Fibroblast of skin of abdomen (primary cell): ENCODE measurements around the gene FBXO8.

Experiments
- DNase-seq: peaks from one replicate; pipeline ENCODE4 v3.0.0-alpha.2; 2013

The FBXO8 gene

DNA sequence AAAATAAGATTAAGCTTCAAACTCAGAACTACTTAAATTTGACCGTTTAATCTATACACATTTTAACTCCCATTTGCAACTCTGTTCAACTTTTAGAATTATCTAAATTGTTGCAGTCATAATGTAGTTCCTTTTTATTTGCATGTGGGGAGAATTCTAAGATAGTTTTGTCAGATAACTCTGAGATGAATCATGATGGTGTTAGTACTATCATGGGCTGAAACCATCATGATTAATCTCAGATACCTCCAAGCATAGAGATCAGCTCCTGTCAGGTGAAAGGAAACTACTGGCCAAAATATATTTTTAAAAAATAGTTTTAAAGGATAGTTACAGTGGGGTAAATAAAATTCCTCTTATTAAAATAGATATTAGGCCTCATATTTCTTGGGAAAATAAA, 39.0 kb downstream of the FBXO8 start:
- peak; percentile 21 for DNase-seq

DNA sequence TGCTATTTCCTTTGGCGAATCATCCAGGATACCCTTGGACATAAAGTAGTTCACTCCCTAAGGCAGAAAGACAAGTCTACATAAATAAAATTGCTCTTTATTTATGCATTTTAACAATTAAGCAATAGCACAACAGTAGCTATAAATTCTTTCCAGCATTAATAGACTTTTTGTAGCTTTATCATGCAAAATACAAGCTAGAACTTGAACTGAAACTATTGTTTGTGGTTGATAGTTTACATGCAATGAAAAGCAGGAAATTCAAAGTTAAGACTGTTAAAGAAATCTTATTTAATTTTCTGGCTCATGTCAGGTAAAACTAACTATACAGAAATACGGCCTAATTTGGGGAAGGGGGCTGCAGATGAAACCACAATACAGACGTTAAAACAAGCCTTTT, 42.3 kb downstream of the FBXO8 start:
- DNase-seq = no peak

DNA sequence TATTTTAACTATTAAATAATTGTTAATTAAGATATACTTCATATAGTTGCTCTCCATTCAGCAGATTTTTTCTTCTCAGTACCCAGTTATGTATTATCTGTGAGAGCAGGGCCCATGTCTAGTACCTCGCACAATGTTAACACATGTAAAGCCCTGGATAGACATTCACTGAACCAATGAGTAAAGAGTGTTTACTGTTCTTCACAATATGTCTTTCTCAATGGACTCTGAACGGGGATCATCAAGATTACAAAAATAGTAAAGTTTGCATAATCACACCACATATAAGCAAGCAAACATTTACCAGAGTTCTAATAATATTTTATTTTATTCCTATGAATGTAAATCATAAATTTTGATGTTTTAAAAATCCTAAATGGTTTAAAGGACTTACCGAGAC, 47.1 kb downstream of the FBXO8 start:
- no peak for DNase-seq

DNA sequence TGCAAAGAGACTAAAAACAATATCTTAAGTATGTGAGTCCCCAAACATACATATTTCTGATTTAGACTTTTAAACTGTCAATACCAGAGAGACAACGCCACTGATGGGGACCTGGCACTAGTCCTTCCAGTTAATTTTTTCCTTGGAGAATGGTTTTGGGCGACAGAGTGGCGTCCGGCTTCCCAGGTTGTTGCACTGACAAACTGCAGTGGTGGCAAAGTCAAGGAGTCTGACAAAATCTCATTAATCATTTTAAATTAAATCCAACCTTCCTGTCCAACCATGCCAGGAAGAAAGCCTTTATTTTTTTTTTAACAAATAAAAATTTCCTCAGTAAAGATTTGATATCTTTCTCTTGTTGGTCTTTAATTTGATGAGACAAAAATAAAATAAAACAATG, 52.8 kb downstream of the FBXO8 start:
- no peak for DNase-seq

DNA sequence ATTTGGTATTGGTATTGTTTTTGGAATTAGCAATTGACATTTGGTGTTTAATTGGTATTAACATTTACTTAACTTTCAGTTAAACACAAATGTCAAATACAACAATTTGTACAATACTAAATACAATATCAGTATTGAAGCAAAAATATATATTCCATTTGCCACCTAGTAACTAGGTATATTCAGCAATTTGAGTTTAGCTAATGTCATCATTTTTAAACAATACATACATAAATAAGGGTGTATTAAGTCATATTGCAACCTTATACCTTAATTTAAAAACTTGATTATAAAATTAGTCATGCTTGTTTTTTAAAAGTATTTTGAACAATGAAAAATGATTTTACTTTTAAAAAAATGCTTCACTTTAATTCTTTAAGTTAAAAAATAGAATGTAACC, 53.3 kb downstream of the FBXO8 start:
- DNase-seq = no peak

DNA sequence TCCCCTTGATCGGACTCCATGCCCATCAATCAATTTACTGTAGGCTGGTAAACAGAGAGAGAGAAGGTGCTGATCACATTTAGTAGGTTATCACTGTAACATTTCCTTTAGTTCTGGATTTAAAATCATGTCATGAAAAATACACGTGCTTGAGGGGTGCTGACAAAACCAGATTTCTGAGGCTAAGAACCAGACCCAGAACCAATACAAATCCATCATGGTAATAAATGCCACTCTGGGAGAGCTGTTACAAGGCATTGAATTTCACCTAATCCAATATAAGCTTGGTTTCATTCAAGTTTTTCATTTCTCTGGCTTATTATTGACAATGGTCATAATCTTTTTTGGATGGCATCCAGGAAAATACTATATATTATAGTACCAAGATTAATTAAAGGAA, 54.5 kb downstream of the FBXO8 start:
- no peak for DNase-seq

DNA sequence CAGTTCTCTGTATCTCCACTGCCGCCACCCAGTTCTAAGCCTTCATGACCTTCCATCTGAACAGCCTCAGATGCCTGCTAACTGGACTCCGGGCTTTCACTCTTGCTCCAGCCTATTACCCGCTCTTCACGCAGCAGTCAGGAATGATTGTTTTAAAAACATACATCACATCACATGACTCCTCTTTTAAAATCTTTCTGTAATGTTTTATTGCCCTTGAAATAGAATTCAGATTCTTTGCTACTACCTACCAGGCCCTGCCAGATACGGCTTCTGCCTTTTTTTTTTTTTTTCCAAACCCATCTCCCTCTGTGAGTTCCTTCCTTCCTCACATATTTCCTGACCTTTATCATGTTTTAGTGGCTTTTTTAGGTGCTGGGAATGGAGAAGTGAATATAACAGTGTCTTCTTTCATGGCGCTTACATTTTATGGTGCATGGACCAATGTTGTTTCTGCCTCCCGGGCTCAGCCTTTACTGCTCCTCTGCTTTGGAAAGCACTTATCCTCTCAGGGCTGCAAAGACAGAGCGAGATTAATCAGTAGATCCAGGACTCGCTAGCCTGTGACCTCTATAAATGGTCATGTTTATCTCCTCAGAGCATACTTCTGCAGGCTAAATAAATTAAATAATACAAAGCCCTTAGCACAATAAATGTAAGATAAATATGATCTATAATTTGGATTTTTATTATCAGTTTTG, 58.0 kb downstream of the FBXO8 start:
- DNase-seq = no peak

DNA sequence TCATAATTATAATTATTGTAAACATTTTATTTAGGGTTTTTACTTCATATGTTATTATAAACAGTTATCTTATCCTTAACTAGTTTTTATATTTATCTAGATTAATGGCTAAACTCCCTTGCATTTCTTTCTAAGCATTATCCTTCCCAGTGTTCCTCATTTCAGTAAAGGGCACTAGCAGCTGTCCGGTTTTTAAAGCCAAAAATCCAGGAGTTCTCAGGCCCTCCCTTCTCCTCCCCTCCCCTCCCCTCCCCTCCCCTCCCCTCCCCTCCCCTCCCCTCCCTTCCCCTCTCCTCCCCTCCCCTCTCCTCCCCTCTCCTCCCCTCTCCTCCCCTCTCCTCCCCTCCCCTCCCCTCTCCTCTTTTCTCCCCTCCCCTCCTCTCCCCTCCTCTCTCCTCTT, 58.9 kb downstream of the FBXO8 start:
- no peak for DNase-seq

DNA sequence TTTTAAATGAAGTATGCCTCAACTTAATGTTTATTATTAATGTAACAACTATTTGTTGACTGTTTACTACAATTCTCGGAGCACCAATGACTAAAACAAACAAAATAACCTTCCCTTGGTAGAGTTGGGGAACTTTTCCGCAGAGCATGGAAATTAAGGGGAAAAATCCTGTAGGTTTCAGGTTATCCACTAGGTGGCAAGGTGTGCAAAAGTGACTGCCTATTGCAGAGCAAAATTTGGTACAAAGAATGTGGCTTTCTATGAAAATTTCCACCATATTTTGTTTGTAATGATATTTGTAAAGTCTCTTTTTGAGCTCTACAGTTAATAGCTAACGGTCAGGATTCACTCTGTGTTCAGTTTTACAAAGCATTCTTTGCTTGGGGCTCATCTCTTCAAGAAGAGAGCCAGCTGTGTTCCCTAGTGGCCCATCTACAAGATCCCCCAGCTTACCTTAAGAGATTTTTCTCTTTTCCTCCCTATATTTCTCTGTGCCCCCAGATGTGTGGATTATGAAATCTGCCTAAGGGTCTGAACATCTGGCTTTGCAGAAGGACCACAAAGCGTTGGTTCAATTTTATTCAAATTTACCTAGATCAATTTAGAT, 61.1 kb downstream of the FBXO8 start:
- DNase-seq = no peak

DNA sequence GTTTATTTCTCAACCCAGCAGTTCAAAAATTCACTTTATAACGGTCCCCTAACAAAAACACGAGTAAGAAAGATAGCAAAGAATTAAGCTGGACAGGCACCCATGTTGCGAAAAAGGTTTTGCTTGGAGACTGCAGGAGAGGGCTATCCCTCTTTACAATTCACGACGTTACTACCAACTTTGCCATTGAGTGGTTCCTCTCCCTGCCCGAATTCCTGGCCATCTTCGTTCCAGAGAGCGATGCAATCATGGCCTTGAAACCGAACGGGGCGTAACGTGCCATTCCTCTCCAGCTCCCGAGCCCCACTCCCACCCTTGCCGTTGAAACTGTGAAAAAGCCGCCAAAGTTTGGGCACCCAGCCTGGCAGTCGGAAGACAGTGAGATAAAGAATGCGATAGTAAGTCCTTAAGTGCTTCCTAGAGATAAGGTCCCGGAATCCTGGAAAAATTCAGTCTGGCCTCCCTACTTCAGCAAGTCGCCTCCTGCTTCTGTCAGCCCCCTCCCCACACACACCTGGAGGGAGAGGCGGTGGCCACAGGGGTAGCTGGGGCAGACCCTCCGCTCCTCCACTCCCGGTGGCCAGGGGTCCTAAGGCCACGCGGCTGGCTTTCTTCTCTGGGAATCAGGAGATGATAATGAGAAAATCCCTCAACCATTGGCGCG, 65.2 kb downstream of the FBXO8 start:
- no peak for DNase-seq

DNA sequence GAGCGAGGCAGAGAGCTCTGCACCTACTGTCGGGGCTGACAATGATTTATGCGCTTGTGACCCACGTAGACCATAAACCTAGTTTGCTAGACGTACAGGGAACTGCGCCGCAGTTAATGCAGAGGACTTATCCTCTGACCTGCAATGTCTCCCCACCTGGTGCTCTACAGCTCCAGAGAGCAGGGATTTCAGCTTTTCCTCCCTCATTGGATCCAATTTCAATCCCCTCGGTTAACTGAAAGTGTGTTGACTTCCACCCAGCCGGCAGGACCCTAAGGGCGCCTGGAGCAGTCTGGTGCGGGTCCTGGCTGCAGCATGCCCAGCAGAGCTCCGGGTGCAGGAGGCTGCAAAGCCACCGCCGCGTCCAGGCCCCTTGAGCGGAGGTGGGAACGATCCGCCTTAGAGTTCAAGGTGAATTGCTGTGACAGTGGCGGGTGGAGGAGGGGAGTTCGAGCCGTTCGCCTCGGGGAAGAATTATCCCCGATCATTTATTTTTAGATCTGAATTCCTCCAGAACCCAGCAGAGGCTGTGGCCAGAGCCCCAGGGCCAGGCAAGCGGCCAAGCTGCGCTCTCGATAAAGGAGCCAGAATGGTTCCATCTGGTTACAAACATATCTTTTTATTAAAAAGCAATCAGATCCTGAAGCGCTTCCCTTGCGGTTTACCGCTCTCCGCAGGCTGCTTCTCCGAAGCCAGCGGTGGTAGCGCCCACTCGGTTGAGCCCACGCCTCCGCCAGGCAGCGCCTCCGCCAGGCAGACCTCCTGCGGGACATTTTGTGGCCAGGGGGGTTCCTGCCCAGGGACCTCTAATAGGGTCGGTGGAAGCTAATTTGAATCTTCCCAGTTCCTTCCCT, 66.0 kb downstream of the FBXO8 start:
- peak; percentile 78 for DNase-seq

DNA sequence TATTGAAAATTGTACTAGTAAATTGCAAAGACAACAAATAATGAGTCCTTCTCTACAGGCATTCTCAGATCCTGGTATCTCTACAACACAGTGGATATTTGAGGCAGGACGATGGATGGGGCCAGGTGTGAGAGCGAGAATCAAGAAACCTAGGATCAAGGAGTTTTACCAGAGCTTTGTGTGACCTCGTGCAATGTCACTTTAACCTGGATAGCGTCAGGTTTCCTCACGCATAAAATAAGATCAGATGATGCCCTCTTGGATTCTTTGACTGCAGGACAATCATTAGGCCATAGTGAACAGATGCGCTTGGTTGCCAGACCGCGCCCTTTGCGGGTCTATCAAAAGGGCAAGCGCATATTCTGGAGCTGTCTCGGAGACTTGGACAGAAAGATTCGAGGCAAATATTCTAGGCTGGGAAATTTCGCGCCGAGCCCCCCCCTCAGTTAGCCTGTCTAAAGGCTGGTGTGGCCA, 66.6 kb downstream of the FBXO8 start:
- no peak for DNase-seq

DNA sequence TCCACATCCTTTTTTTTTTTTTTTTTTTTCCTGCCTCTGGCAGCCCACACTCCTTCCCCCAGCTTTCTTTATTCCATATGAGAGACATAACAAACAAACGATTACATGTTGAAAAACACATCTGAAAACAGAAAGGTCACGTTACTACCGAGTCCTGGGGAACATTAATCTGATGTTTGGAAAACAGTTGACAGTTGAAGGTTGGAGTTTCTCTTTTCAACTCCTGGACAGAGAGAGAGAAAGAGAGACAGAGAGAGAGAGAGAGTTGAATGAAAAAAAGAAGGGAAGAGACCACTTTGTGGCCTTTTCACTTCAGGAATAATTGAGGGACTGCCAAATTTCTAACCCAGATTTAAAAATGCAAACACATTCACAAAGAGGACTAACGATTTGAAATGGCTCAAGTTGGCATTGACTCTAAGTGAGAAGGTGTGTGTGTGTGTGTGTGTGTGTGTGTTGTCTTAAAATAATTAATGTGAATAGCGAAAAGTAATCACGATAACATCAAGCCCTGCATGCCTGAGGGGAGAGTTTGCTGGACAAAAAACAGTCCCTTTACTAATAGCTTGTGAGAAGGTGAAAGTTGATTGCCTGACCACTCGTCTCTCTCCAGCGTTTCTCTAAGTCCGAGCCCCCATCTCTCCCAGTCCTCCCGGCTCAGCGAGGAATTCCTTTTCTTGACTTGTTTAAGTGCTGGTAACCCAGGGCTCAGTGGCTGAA, 67.3 kb downstream of the FBXO8 start:
- DNase-seq = no peak

DNA sequence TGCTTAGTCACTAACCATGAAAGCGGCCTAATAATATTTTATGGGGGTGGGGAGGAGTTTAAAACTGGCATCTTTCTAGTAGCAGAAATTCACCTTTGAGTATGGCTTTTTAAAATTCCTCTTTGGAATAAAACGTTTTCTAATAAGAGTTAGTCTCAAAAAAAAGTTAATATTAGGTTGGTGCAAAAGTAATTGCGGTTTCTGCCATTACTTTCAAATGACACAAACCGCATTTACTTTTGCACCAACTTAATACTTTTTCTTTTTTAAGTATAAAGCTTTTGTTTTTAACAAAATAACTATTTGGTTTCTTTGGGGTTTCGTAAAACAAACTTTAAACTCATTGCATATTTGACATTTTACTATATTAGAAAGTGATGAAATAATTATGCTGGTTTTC, 68.4 kb downstream of the FBXO8 start:
- DNase-seq = no peak

DNA sequence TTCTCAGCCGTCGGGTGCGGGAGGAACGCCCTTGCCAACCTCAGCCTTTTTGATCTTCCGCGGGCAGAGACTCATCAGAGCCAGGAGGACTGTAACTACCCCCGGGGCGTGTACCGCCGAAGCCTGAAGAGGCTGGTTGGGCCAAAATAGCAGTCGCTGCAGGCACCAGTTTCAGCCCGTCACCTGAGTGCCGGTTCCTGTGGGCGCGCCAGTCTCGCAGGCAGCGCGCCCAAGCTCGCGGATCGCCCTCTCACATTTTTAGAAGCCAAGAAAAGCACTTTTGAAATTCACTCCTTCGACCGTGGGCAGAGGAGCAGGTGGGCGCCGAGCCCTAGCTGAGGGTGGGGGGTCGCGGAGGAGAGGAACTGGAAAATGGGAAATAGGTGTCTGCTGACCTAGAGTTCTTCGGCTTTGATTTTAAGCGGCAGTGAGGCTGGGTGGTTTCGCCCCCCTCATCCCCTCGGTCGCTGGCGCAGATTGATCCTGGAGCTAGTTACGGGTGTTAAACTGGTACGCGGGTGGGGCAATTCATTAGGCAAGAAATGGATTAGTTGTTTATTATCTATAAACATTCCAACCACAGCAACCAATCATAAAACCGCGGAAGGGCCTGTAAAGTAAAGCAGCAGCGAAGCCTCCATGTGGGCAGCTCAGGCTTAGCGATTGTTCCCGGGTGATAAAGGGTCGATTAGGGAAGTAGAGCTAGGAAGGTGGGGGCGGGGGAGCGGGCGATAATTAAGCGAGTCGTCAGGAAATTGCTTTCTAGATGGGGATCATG, 69.2 kb downstream of the FBXO8 start:
- no peak for DNase-seq

DNA sequence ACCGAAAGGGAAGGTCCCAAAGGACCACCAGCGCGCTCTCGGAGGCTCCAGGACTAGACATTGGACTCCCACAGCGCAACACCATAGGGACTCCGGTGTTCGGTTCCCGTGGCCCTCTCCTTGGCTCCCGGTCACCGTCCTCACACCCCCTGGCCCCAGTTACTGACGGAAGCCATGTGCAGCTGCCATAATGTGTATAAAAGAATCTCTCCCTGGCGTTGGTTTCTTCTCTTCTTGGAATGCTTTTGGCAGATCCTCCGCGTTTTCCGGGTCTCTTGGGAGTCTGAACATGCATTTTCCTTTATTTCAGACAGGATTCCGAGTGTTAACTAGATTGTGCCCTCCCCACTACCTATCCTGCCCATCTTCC, 69.8 kb downstream of the FBXO8 start:
- DNase-seq = peak; percentile 29

DNA sequence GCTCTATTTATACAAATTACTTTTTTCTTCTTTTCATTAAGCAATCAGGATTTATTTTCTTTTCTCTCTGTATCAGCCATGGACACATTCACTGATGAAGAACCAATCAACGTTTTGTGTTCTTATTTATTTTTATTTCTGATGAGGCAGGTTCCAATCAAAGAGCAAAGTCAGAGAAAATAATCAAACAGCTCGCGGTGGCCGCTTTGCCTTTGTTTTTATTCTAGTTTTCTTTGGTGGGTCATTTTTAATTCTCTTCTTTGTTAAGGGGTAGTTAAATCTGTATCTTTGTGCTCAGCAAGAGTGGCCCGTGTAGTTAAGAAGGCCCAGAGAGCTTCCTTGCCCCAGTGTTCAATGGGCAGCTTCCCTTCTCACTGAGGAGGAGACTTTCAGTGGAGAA, 71.4 kb downstream of the FBXO8 start:
- DNase-seq = no peak

DNA sequence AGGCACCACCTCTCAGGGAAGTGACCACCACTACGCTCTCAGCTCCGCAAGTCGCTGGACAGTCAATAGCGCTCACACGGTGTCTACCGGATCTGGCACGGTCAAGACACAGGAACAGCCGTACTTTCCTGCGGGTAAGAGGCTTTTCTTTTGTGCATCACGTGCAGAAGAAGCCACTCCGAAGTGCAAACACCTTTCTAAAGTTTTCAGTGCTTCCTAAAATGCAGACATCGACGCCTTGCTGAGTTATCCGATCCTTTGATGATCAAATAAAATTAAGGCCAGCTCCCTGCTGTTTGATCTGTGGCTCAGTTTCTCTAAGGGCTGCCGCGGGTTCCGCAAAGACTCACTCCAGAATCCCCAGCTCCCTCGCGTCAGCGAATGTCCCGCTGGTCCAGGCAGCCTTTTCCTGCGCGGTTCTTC, 71.8 kb downstream of the FBXO8 start:
- no peak for DNase-seq

DNA sequence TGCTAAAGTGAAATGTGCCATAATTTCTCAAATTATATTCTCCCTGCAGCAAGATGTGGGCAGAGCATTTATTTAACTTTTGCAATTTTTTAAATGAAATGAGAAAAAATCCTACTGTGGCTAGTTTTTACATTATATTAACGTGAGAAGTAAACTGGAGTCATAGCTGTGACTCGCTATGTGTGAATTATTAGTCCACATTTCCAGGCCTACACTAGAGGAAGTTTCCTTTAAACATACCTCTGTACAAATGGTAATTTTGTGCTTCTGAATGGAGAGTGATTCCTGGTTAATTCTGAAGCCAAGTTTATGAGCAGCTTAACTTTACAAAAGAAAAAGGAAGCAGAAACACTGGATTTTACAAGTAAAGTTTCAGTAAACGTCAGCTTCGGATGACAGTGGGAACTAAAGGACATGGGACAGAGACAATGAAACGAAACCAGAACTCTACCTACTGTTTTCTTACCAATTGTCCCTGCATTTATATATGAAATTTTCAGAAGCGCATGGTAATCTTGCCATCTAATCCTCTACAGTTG, 72.4 kb downstream of the FBXO8 start:
- DNase-seq = peak; percentile 52

DNA sequence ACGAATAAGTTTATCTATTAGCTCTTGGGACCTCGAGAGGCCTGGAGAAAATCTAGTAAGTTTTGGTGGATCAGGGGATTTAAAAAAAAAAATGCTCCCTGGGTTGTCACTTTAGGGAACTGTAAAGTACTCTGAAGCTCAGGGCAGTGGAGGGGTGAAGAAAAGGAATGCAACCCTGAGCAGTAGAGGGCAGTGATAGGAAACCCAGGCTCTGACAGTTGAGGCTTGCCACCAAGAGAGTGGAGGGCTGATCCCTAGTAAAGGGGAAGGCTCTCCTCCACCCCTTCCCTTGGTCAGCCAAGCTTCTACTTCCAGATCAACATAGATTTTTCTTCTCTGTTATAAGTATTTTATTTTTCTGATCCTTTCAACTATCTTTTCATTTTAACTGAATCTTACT, 73.1 kb downstream of the FBXO8 start:
- no peak for DNase-seq

DNA sequence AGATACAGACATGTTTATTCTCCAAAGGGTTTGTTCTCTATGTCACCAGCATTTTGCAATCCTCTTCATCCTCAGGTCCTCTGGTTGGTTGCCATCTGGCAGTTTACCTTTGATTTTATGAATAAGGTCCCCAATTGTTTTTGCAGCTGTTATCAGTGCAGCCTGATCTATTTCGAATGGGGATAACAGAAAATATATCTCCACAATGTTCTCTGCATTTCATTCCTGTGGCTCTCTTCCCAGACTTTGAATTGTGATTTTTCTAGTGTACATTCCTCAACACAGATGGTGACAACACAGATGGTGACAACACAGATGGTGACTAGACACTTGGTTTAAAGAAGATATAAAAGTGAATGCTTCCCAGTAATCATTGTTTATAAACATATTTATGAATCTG, 74.1 kb downstream of the FBXO8 start:
- DNase-seq = no peak
